ENCODE data around the gene KCNJ13.
"Not testable (repeated sequence)": the region's sequence is repeated elsewhere in the genome, so short reads cannot be mapped to it uniquely, and the experiment has no call there.

KCNJ13 gene

DNA sequence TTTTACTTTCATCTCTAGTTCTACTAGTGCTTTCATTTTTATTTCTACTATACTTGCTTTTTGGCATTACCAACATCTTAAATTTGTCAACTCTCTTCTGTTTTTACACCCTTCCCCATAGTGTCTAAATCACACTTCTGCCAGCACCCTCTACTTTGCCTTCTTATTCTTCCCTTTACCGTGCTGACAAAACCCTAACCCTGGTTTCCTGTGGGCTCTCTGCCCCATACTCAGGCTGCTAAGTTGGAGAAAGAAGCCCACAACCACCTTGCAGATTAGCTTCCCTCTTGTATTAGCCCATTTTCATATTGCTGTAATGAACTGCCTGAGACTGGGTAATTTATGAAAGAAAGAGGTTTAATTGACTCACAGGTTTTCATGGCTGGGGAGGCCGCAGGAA is 54.5 kb downstream of the KCNJ13 start:
- TF ChIP-seq, protein P1, sequence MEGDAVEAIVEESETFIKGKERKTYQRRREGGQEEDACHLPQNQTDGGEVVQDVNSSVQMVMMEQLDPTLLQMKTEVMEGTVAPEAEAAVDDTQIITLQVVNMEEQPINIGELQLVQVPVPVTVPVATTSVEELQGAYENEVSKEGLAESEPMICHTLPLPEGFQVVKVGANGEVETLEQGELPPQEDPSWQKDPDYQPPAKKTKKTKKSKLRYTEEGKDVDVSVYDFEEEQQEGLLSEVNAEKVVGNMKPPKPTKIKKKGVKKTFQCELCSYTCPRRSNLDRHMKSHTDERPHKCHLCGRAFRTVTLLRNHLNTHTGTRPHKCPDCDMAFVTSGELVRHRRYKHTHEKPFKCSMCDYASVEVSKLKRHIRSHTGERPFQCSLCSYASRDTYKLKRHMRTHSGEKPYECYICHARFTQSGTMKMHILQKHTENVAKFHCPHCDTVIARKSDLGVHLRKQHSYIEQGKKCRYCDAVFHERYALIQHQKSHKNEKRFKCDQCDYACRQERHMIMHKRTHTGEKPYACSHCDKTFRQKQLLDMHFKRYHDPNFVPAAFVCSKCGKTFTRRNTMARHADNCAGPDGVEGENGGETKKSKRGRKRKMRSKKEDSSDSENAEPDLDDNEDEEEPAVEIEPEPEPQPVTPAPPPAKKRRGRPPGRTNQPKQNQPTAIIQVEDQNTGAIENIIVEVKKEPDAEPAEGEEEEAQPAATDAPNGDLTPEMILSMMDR (IDR thresholded peaks at IDR 0.05; ENCODE audit: control extremely low read depth, extremely low read depth, low read depth, missing control alignments) = no peak
- ChIA-PET CTCF (interaction anchor here (0.9 kb wide), 1 partner anchor 10 kb away, joined by 3 read pairs; no protein-coding TSS in a partner anchor), POLR2A (interaction anchor here (0.6 kb wide), 1 partner anchor 47 kb away, joined by 9 read pairs; no protein-coding TSS in a partner anchor)
- no peak for DNase-seq (ENCODE audit: extremely low spot score)

DNA sequence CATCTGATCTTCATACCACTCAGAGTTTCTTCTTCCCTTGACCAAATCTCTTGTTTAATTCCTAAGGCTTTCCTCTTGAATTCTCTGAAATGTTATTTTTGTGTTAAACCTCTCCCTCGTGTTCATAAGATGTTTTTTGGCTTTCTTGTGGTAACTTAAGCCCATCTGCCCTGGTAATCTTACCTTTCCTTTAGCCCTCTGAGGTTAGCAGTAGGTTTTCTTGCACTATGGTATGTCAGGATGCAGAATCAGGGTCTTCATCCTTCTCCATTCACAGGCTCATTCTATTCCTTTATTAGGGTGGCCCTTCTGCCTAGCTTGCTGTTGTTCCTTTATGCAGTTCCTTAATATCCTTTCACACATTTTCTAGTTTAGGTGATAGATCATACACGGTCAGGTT is 55.1 kb downstream of the KCNJ13 start:
- ChIA-PET POLR2A (no interaction called here), CTCF (no interaction called here)
- TF ChIP-seq, protein P1 (IDR thresholded peaks at IDR 0.05; ENCODE audit: control extremely low read depth, extremely low read depth, low read depth, missing control alignments) = no peak
- no peak for DNase-seq (ENCODE audit: extremely low spot score)

DNA sequence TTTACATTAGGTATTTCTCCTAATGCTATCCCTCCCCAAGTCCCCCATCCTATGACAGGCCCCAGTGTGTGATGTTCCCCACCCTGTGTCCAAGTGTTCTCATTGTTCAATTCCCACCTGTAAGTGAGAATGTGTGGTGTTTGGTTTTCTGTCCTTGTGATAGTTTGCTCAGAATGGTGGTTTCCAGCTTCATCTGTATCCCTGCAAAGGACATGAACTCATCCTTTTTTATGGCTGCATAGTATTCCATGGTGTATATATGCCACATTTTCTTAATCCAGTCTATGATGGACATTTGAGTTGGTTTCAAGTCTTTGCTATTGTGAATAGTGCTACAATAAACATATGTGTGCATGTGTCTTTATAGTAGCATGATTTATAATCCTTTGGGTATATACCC is 56.3 kb downstream of the KCNJ13 start:
- POLR2A ChIA-PET; DNase-seq (ENCODE audit: extremely low spot score): not testable (repeated sequence)
- CTCF ChIA-PET = interaction anchor here (1.3 kb wide), 1 partner anchor 16 kb away, joined by 3 read pairs; no protein-coding TSS in a partner anchor
